RWPE1 (cell line): Measurements from ENCODE around the gene NRXN3.

ENCODE experiments used
- CTCF ChIA-PET: fragments of 350-600 bp; sonication (Branson Sonifier 250); formaldehyde crosslinking; extraction: SDS; loops from one replicate; lab custom pipeline; 2021; lab: Yijun Ruan, JAX
- POLR2A ChIA-PET: fragments of 400-600 bp; formaldehyde crosslinking; extraction: SDS; loops from one replicate; lab custom pipeline; 2020; ENCODE audit warnings: antibody characterized with exemption; ENCODE audit not compliant: low non-redundant PET; lab: Yijun Ruan, JAX
- DNase-seq: peaks from one replicate; pipeline ENCODE4 v3.0.0; 2012; ENCODE audit warnings: low spot score
- H3K27ac ChIP-seq: fragments of 450-650 bp; 2 replicates; pipeline ENCODE4 v1.5.1; 2017
- TF ChIP-seq, protein P1 (sequence below): fragments of 450-650 bp; conservative IDR thresholded peaks from 2 replicates; pipeline ENCODE4 v1.5.1; 2017; ENCODE audit warnings: low read depth, mild to moderate bottlenecking

Gene NRXN3

DNA sequence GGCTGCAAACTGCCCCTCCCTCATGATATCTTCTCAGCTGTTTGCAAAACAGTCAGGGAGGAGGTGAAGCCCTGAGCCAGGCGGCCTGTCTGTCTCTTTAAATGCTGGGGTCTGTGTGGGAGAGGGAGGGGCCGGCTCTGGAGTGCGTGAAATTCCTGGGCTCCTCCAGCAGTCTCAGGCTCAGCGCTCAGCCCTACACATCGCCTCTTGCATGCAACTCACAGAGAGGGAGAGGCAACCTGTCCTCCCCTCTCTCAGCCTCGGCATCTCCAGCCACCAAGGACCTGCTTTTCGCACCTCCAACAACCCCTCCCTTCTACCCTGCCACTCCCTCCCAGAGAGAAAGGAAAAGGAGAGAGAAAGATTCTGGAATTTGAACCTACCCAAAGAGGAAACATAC, at the start of gene NRXN3:
TSS of gene NRXN3 (plus strand) at position 171 of the 400 bp plus-strand sequence. CDS start 72,721 bp downstream, outside the sequence.
- TF ChIP-seq, protein P1, sequence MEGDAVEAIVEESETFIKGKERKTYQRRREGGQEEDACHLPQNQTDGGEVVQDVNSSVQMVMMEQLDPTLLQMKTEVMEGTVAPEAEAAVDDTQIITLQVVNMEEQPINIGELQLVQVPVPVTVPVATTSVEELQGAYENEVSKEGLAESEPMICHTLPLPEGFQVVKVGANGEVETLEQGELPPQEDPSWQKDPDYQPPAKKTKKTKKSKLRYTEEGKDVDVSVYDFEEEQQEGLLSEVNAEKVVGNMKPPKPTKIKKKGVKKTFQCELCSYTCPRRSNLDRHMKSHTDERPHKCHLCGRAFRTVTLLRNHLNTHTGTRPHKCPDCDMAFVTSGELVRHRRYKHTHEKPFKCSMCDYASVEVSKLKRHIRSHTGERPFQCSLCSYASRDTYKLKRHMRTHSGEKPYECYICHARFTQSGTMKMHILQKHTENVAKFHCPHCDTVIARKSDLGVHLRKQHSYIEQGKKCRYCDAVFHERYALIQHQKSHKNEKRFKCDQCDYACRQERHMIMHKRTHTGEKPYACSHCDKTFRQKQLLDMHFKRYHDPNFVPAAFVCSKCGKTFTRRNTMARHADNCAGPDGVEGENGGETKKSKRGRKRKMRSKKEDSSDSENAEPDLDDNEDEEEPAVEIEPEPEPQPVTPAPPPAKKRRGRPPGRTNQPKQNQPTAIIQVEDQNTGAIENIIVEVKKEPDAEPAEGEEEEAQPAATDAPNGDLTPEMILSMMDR = no peak
- no peak for DNase-seq
- no peak within 1 kb of the TSS for H3K27ac ChIP-seq
- CTCF ChIA-PET = interaction anchor here (0.6 kb wide), 1 partner anchor 56 kb away, joined by 3 read pairs; no protein-coding TSS in a partner anchor
- POLR2A ChIA-PET = no interaction called here

DNA sequence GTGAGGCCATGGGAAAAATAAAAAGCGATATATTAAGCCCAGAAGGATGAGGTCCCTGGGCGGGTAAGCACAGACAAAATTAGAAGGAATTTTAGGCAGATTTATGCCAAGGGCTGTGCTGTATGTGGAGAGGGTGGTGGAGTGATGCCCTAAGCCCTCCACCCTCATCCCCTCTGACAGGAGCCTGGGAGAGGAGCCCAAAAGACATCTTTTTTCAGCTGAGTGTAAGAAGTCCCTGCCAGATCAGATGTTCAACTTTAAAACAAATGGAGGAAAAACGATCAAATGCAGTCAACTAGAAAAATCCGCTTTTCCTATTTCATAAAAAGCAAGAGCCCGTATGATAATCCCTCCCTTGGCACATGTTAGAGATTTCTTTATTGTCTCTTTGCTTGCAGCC, 47.7 kb upstream of the NRXN3 start:
- H3K27ac ChIP-seq = no peak overlapping the region
- TF ChIP-seq, protein P1 = no peak
- ChIA-PET CTCF (no interaction called here), POLR2A (no interaction called here)
- no peak for DNase-seq

DNA sequence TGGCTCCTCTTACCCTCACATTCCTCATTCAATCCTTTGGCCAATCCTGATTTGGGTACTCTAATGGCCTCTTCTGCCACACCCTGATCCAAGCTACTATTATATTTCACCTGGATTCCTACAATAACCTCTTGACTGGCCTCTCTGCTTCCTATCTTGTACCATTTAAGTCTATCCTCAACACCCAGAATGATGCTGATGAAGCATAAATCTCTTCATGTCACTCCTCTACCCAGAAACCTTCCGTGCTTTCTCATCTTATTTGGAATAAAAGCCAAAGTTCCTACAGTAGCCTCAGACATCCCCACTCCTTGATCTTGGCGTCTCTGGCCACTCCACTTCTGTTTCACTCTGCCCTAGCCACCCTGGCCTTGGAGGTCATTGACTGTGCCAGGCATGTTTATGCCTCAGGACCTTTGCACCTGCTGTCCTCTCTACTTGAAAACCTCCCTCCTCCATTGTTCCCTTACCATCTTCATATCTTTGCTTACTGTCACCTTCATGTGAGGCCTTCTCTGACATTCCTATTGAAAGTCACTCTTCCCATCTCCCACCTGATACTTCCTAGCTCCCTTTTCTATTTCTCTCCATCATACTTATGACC, 46.4 kb upstream of the NRXN3 start:
- TF ChIP-seq, protein P1 = no peak
- DNase-seq = no peak
- CTCF ChIA-PET = no interaction called here
- no peak overlapping the region for H3K27ac ChIP-seq
- POLR2A ChIA-PET = no interaction called here

DNA sequence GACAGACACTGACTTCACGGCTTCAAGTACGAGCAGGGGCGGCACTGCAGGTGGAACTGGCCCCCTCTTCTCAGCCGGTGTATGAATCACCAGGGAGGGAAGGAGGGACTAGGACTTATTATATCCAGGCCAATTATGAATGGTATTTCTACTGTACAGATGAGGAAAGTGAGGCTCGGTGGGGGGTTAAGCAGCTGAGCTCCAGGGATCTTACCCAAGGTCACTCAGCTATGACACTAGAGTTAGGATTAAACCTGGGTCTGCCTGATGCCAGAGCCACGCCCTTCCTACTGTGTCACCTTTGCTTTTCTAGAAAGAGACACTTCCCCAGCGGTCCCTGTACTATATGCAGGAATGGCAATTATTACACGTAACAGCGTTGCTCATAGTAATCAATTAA, 42.2 kb upstream of the NRXN3 start:
- no peak overlapping the region for H3K27ac ChIP-seq
- DNase-seq = no peak
- TF ChIP-seq, protein P1 = no peak
- POLR2A ChIA-PET = no interaction called here
- CTCF ChIA-PET = interaction anchor here (0.7 kb wide), 1 partner anchor 294 kb away, joined by 4 read pairs; no protein-coding TSS in a partner anchor

DNA sequence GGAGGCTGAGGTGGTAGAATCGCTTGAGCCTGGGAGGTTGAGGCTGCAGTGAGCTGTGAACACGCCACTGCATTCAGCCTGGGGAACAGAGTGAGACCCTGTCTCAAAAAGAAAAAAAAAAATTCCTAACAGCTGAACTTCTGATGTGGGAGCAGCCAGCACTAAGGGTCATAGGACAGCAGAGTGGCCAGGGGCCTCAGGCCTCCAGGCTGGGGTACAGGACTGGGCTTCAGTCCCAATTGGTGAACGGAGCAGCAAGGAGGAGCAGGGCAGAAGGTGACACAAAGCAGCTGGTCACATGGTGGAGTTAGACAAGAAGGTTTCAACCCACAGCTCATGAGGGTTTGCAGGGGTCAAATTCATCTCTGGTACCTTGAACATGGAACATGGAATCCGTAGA, 40.8 kb upstream of the NRXN3 start:
- POLR2A ChIA-PET = no interaction called here
- TF ChIP-seq, protein P1 = no peak
- no peak overlapping the region for H3K27ac ChIP-seq
- CTCF ChIA-PET = no interaction called here
- DNase-seq = no peak

DNA sequence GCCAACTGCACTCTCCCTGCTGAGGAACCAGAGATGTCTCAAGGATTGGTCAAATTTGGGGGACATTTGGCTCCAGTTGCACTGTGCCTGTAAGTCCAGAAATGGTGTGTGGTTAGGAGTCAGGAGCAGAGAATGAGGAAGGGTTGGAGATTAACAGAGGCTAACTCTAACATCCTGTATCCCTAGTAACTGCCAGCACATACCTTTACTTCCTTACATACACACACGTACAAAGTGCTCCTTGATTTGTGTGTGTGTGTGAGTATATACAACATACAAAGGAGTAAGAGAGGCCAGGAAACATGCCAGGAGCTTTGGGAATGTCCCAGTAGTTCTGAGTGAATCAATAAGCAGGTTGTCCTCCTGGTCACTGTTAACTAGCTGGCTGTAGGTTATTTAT, 39.8 kb upstream of the NRXN3 start:
- CTCF ChIA-PET = no interaction called here
- TF ChIP-seq, protein P1 = no peak
- no peak for DNase-seq
- no peak overlapping the region for H3K27ac ChIP-seq
- POLR2A ChIA-PET = no interaction called here
